ENCODE results near the gene MYLK.

MYLK gene

GRCh38 chr3:123767564-123768292 is 116.4 kb downstream of the MYLK start:
- DNase-seq, result no peak

GRCh38 chr3:123767009-123767372 is 117.1 kb downstream of the MYLK start:
- DNase-seq, result no peak

GRCh38 chr3:123766193-123767008 is 117.7 kb downstream of the MYLK start:
- DNase-seq, result no peak

GRCh38 chr3:123765475-123766128 is 118.5 kb downstream of the MYLK start:
- DNase-seq, result no peak

GRCh38 chr3:123764647-123765046 is 119.5 kb downstream of the MYLK start:
- DNase-seq, result no peak

- DNase-seq, result no peak
These were observed 121.3 kb downstream of the MYLK start for GRCh38 chr3:123762805-123763204.

GRCh38 chr3:123760817-123761216 is 123.3 kb downstream of the MYLK start:
- no peak for DNase-seq

- no peak for DNase-seq
These were observed 124.3 kb downstream of the MYLK start for GRCh38 chr3:123759871-123760270.

- DNase-seq, result no peak
These were observed 124.8 kb downstream of the MYLK start for GRCh38 chr3:123759311-123759710.

GRCh38 chr3:123758081-123758564 is 126.0 kb downstream of the MYLK start:
- no peak for DNase-seq

GRCh38 chr3:123757281-123757940 is 126.7 kb downstream of the MYLK start:
- no peak for DNase-seq

- no peak for DNase-seq
These were observed 128.6 kb downstream of the MYLK start for GRCh38 chr3:123755501-123755900.

GRCh38 chr3:123755085-123755484 is 129.0 kb downstream of the MYLK start:
- no peak for DNase-seq

- DNase-seq, result no peak
These were observed 130.8 kb downstream of the MYLK start for GRCh38 chr3:123753286-123753685.

GRCh38 chr3:123752228-123752627 is 131.9 kb downstream of the MYLK start:
- DNase-seq, result no peak

GRCh38 chr3:123751433-123751832 is 132.7 kb downstream of the MYLK start:
- DNase-seq, result no peak

GRCh38 chr3:123750659-123751420 is 133.3 kb downstream of the MYLK start:
- DNase-seq, result no peak

GRCh38 chr3:123750209-123750608 is 133.9 kb downstream of the MYLK start:
- no peak for DNase-seq

- DNase-seq, result no peak
These were observed 134.4 kb downstream of the MYLK start for GRCh38 chr3:123749711-123750110.

- DNase-seq, result no peak
These were observed 138.8 kb downstream of the MYLK start for GRCh38 chr3:123745184-123745855.

GRCh38 chr3:123744064-123744463 is 140.1 kb downstream of the MYLK start:
- no peak for DNase-seq

- DNase-seq, result no peak
These were observed 141.0 kb downstream of the MYLK start for GRCh38 chr3:123743121-123743520.

Data from NCI-H510A (cell line).